KOPT-K1 (cell line): Measurements from ENCODE around the gene EXOC7.

Source experiments
- H3K27ac ChIP-seq: fragments of 200-600 bp; sonication (generic); 2 replicates; pipeline ENCODE4 v1.5.1; 2016; ENCODE audit warnings: antibody characterized with exemption, mild to moderate bottlenecking, low read depth, low read length; ENCODE audit not compliant: poor library complexity, severe bottlenecking
- H3K36me3 ChIP-seq: fragments of 200-600 bp; sonication (generic); 2 replicates; pipeline ENCODE4 v1.5.1; 2017; ENCODE audit warnings: antibody characterized with exemption, mild to moderate bottlenecking, low read length, moderate library complexity; ENCODE audit not compliant: insufficient read depth
- H3K9me3 ChIP-seq: fragments of 200-600 bp; sonication (generic); 2 replicates; pipeline ENCODE4 v1.5.1; 2017; ENCODE audit warnings: antibody characterized with exemption, low read length, mild to moderate bottlenecking; ENCODE audit not compliant: insufficient read depth, poor library complexity, severe bottlenecking

The EXOC7 gene

GRCh38 chr17:76131692-76132573, 28.3 kb upstream of the EXOC7 start:
- Histone ChIP-seq H3K36me3 (no peaks in the 10 kb centered on the region), H3K27ac (no peak overlapping the region), H3K9me3 (no peaks in the 10 kb centered on the region)

- H3K36me3 ChIP-seq, result no peaks in the 10 kb centered on the region
- no peaks in the 10 kb centered on the region for H3K9me3 ChIP-seq
Measured at GRCh38 chr17:76131051-76131691, 27.6 kb upstream of the EXOC7 start.

GRCh38 chr17:76130473-76130872, 26.9 kb upstream of the EXOC7 start:
- Histone ChIP-seq H3K36me3 (no peaks in the 10 kb centered on the region), H3K27ac (no peak overlapping the region), H3K9me3 (no peaks in the 10 kb centered on the region)

More at GRCh38 chr17:76131051-76131691, 27.6 kb upstream of the EXOC7 start:
- no peak overlapping the region for H3K27ac ChIP-seq

- no peaks in the 10 kb centered on the region for H3K36me3 ChIP-seq
- H3K27ac ChIP-seq, result no peak overlapping the region
- no peaks in the 10 kb centered on the region for H3K9me3 ChIP-seq
Measured at GRCh38 chr17:76125922-76126321, 22.3 kb upstream of the EXOC7 start.

GRCh38 chr17:76125391-76125675, 21.7 kb upstream of the EXOC7 start:
- H3K9me3 ChIP-seq, result no peaks in the 10 kb centered on the region
- no peaks in the 10 kb centered on the region for H3K36me3 ChIP-seq
- no peak overlapping the region for H3K27ac ChIP-seq

- H3K9me3 ChIP-seq, result no peaks in the 10 kb centered on the region
- no peaks in the 10 kb centered on the region for H3K36me3 ChIP-seq
- H3K27ac ChIP-seq, result no peak overlapping the region
Measured at GRCh38 chr17:76124582-76125390, 21.2 kb upstream of the EXOC7 start.

GRCh38 chr17:76123749-76124581, 20.4 kb upstream of the EXOC7 start:
- Histone ChIP-seq H3K36me3 (no peaks in the 10 kb centered on the region), H3K27ac (no peak overlapping the region), H3K9me3 (no peaks in the 10 kb centered on the region)

GRCh38 chr17:76123191-76123499, 19.6 kb upstream of the EXOC7 start:
- Histone ChIP-seq H3K27ac (no peak overlapping the region), H3K36me3 (no peaks in the 10 kb centered on the region), H3K9me3 (no peaks in the 10 kb centered on the region)

- Histone ChIP-seq H3K27ac (no peak overlapping the region), H3K36me3 (no peaks in the 10 kb centered on the region), H3K9me3 (no peaks in the 10 kb centered on the region)
Measured at GRCh38 chr17:76122431-76123190, 19.0 kb upstream of the EXOC7 start.

- Histone ChIP-seq H3K36me3 (no peaks in the 10 kb centered on the region), H3K9me3 (no peaks in the 10 kb centered on the region), H3K27ac (peak overlapping the region; percentile 50)
Measured at GRCh38 chr17:76121932-76122430, 18.4 kb upstream of the EXOC7 start.

- H3K27ac ChIP-seq, result no peak overlapping the region
- no peaks in the 10 kb centered on the region for H3K9me3 ChIP-seq
- no peaks in the 10 kb centered on the region for H3K36me3 ChIP-seq
Measured at GRCh38 chr17:76120658-76121008, 17.0 kb upstream of the EXOC7 start.

GRCh38 chr17:76119409-76120371, 16.1 kb upstream of the EXOC7 start:
- H3K27ac ChIP-seq, result no peak overlapping the region
- H3K36me3 ChIP-seq, result no peaks in the 10 kb centered on the region
- no peaks in the 10 kb centered on the region for H3K9me3 ChIP-seq

- H3K36me3 ChIP-seq, result no peaks in the 10 kb centered on the region
- peaks cover 4% of the 10 kb centered on the region for H3K9me3 ChIP-seq
- H3K27ac ChIP-seq, result no peak overlapping the region
Measured at GRCh38 chr17:76115138-76115754, 11.7 kb upstream of the EXOC7 start.
